Muscle layer of colon (tissue), 2 donors: Measurements from ENCODE around the gene DHRS13.

ENCODE experiments used
- H3K27ac ChIP-seq: one replicate; pipeline ENCODE4 v1.7.0; 2013; ENCODE audit warnings: low read depth, mild to moderate bottlenecking, low read length, moderate library complexity
- H3K27me3 ChIP-seq, 2 donors: one replicate each; pipeline ENCODE4 v1.7.0; 2013; ENCODE audit warnings: low read length in 2 of 2, mild to moderate bottlenecking in 2 of 2; ENCODE audit not compliant: insufficient read depth in 2 of 2, control insufficient read depth in 1 of 2
- H3K36me3 ChIP-seq: one replicate; pipeline ENCODE4 v1.7.0; 2013; ENCODE audit warnings: mild to moderate bottlenecking, low read length; ENCODE audit not compliant: insufficient read depth
- H3K4me1 ChIP-seq: one replicate; pipeline ENCODE4 v1.7.0; 2013; ENCODE audit warnings: mild to moderate bottlenecking, low read length; ENCODE audit not compliant: insufficient read depth
- H3K4me3 ChIP-seq, 2 donors: one replicate each; pipeline ENCODE4 v1.7.0; 2013; ENCODE audit warnings: low read length in 2 of 2, low read depth in 1 of 2, mild to moderate bottlenecking in 1 of 2, moderate library complexity in 1 of 2
- H3K9ac ChIP-seq: one replicate; pipeline ENCODE4 v1.7.0; 2013; ENCODE audit warnings: low read length
- H3K9me3 ChIP-seq: one replicate; pipeline ENCODE4 v1.7.0; 2013; ENCODE audit warnings: mild to moderate bottlenecking, low read length
- donor health status: abdominal sarcoma.
- donor health status: Adenocarcinoma of cecum.

Gene DHRS13, protein sequence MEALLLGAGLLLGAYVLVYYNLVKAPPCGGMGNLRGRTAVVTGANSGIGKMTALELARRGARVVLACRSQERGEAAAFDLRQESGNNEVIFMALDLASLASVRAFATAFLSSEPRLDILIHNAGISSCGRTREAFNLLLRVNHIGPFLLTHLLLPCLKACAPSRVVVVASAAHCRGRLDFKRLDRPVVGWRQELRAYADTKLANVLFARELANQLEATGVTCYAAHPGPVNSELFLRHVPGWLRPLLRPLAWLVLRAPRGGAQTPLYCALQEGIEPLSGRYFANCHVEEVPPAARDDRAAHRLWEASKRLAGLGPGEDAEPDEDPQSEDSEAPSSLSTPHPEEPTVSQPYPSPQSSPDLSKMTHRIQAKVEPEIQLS

DNA sequence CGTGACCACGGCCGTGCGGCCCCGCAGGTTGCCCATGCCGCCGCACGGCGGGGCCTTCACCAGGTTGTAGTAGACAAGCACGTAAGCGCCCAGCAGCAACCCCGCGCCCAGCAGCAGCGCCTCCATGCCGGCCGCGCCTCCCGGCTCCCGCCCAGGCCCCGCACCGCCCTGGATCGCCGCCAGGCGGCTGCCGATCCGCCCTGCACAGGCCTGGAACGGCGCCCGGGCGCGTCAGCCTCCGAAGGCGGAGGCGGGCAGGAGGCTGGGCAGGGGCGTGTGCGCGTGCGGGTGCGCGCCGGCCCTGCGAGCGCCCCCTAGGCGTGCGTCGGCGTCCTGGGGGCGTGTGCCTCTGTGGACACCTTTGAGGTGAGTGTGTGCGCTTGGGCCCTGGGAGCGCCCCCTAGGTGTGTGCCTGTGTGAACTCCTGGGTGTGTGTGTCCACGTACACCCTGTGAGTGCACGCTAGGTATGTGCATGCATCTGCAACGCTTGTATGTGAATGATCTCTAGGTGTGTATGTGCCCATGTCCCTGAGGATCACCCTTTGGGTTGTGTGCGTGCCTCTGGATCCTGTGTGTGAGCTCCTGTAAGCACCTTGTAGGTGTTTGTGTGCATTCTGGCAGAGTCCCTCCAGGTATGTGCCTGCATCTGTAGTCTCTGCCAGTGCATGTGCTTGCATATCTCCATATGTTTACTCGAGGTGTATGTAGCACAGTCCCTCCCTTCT, at the start of gene DHRS13:
Gene DHRS13 (minus strand): TSS at position 261 of the 727 bp plus-strand sequence. CDS start 135 bp downstream, at position 126.
- Histone ChIP-seq H3K9ac (peak within 1 kb of the TSS; percentile 14), H3K4me3 (peak within 1 kb of the TSS; percentile 44 to 58), H3K9me3 (no peaks in the 10 kb centered on the region), H3K27me3 (no peaks in the 10 kb centered on the region), H3K4me1 (peaks cover 30% of the 10 kb centered on the region), H3K36me3 (peaks cover 18% of the 10 kb centered on the region), H3K27ac (peak within 1 kb of the TSS; percentile 57)

DNA sequence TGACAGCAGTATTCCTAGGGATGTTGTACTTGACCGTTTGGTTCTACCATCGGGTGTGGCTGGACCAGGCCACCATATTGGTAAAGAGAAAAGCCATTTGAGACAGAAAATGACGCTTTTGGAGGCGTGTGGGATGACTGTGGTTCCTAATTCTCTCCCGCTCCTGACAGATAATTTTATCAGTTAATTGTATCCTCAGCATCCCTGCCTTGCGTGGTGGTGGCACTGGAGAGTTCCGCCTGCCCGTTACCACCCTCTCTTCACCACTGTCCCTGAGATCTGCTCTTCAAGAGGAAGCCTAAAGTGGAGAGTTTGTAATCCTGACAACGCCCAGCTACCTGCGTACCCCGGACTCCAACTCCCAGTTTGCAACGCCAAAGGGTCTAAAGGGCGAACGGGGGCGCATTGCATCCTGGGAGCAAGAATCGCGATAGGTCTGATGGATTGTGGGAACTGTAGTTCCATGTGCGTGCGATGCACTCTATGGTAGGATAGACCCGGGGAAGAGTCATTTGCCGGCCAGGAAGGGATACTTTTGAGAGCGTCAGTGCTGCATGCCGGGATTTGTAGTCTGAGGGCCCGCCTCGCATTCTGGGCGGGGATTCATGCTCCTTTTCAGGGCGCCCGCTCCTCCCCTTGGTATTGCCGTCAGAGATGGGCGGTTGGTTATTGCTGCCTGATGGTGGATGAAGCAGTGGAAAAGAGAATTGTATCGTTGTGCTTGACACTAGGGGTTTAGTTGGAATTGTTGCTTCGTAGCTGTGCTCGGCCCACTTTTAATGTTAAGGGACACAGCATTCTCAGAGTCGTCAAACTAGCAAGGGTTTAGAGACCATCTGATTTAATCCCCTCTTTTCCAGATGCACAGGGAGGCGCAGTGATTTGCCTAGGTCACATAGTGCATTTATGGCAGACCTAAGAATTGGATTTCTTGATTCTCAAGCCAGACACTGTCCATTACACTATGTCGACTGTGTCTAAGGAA, 49.4 kb upstream of the DHRS13 start:
- Histone ChIP-seq H3K27ac (peak overlapping the region; percentile 96), H3K27me3 (no peaks in the 10 kb centered on the region), H3K36me3 (no peaks in the 10 kb centered on the region), H3K9me3 (no peaks in the 10 kb centered on the region), H3K9ac (peak overlapping the region; percentile 89), H3K4me3 (peak overlapping the region; percentile 72 to 99), H3K4me1 (peaks cover 27% of the 10 kb centered on the region)

DNA sequence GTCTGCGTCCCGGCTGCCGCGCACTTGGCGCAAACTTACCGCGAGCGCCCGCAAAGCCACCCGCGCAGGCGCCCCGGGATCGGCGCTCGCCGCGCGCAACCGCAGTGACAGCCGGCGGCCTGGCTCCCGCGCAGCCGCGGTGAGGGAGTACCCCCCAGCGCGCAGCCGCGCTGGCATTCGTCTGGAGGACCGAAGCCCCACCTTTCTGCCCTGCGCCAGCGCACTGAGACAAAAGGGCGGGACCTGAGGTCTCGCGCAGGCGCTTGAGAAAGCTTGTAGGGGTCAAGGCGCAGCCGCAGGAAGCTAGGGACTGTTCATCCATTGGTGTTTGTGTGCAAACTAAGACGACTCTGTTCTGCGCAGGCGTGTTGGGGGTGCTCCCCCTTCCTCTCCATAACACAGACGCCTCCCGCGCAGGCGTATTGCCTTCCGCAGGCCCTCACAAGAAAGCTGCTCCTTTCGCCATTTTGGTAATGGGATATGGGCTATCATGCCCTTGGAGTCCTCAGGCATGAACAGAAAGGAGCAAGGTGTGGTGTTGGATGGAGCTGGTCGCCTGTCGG, 48.6 kb upstream of the DHRS13 start, which contains the start of gene PHF12:
Gene PHF12 (minus strand): TSS at position 91 of the 563 bp plus-strand sequence. CDS start 558 bp downstream, outside the sequence.
- Histone ChIP-seq H3K27me3 (no peaks in the 10 kb centered on the region), H3K4me3 (peak within 1 kb of the TSS; percentile 72 to 99), H3K4me1 (peaks cover 35% of the 10 kb centered on the region), H3K36me3 (no peaks in the 10 kb centered on the region), H3K9me3 (no peaks in the 10 kb centered on the region), H3K9ac (peak within 1 kb of the TSS; percentile 89), H3K27ac (peak within 1 kb of the TSS; percentile 96)

DNA sequence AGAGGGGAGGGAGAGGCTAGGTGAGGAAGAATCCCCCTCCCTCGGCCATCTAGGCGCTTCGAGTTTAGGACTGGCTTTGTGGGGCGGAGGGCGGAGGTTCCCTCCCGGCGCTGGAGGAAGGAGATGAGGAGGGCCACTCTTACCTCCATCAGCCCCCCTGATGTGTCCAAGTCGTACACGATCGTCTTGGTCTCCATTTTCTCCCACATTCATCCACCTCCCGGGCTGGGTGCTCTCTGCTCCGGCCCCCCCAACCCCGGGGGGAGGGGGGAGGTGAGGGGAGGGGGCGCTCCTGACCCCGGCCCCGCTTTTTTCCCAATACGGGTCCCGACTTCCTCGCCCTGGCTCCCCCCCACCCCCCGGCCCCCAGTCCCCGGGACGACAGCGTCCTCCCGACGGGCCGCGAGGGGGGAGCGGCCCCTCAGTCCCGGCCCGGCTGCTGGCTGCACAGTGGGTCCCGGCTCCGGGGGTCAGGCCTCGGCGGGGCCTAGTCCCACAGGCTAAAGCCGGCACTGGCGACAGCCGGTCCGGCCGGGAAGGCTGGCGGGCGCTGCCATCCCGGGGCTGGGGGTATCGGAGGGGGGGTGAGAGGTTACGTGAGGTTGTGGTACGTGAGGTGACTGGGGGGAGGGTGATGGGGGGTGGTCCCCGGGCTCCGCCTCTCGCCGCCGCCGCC, 48.0 kb upstream of the DHRS13 start:
- Histone ChIP-seq H3K36me3 (no peaks in the 10 kb centered on the region), H3K4me3 (peak overlapping the region; percentile 72 to 87), H3K4me1 (peaks cover 41% of the 10 kb centered on the region), H3K9me3 (no peaks in the 10 kb centered on the region), H3K27ac (peak overlapping the region; percentile 95), H3K27me3 (no peaks in the 10 kb centered on the region), H3K9ac (peak overlapping the region; percentile 76)

DNA sequence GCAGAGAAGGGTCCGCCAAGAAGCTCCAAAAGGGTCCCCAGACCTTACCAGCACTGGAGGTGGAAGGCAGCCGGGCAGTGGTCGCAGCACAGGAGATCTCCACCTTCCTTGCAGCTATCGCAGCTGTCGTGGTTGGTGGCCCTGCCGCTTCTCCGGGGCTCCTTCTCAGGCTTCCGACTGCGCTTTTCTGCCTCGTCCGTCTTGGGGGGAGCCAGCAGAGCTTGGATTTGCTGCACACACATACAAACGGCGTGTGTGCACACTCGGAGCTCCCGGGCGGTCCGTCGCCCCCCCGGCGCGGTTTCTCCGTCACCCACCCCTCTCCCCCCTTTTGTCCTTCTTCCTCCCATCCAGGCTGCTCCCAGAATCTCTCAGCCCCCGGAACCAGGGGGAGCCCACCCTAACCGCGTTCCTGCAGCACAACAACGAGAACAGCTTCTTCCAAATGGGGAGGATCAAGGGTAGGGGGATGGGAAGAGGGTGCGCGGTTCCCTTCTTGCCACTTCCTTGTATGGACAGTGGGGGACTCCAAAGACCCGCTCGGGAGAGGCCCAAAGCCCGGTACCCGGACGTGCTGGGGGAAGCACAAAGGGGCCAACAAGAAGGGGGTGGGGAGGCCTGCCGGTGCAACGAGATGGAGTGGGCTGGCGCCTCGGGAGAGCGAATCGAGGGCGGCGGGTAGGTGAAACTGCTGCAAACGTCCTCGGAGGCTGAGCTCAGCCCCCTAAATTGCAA, 47.3 kb upstream of the DHRS13 start:
- H3K4me3 ChIP-seq = peak overlapping the region; percentile 72 to 87
- no peaks in the 10 kb centered on the region for H3K36me3 ChIP-seq
- no peaks in the 10 kb centered on the region for H3K9me3 ChIP-seq
- peaks cover 48% of the 10 kb centered on the region for H3K4me1 ChIP-seq
- peak overlapping the region; percentile 76 for H3K9ac ChIP-seq
- peak overlapping the region; percentile 95 for H3K27ac ChIP-seq
- H3K27me3 ChIP-seq = no peaks in the 10 kb centered on the region

DNA sequence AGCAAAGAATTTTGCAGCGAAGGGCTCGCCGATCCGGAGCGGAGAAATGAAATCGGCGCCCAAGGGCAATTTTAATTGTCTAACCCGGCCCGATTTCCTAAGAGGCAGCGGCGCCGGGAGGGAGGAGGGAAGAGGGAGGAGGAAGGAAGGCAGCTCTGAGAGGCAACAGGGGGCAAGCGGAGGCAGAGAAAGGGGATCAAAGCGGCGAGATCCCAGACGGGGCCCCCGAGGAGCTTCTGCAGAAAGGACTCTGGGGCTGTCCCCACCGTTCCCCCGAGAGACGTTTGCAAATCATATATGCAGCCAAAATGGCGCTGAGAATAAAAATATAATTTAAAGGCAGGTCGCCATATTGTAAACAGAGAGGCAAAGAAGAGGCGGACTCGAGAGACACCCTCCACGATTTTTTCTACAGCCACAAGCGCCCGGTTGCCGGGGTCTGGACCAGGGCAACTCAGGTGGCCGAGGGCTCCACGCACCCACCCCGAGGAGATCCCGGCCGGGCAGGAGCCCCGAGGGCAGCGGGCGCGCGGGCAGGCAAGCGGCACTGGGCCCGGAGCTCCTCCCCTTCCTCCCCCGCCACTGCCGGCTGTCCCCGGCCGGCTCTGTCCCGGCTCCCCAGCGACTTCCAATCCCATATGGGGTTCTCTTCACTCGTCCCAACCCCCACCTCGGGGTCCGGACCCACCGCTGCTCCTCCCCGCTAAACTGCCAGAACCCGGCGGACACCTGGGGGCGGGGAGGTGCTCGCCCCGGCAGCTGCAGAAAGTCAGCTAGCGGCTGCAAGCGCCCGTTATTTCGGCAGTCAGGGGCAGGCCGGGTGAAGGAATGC, 46.5 kb upstream of the DHRS13 start:
- peak overlapping the region; percentile 76 for H3K9ac ChIP-seq
- H3K4me1 ChIP-seq = peaks cover 54% of the 10 kb centered on the region
- no peaks in the 10 kb centered on the region for H3K36me3 ChIP-seq
- H3K4me3 ChIP-seq = peak overlapping the region; percentile 72 to 87
- no peaks in the 10 kb centered on the region for H3K9me3 ChIP-seq
- peak overlapping the region; percentile 95 for H3K27ac ChIP-seq
- no peaks in the 10 kb centered on the region for H3K27me3 ChIP-seq

DNA sequence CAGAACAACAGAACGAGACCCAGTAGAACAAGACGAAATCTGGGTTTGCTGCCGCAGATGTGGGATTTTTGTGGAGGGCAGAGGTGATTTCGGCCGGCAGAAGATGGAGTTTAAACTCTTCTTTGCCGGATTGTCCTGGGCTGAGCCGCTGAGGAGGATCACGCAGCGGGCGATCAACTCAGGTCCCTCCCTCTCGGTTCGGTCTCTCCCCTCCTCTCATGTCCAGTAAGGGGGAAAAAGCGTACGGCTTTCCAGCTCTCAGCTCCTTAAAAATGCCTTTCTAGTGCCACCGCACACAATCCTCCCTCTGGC, 46.0 kb upstream of the DHRS13 start:
- H3K4me1 ChIP-seq = peaks cover 59% of the 10 kb centered on the region
- H3K9ac ChIP-seq = peak overlapping the region; percentile 74
- H3K27ac ChIP-seq = peak overlapping the region; percentile 95
- H3K27me3 ChIP-seq = no peaks in the 10 kb centered on the region
- H3K4me3 ChIP-seq = peak overlapping the region; percentile 72 to 87
- no peaks in the 10 kb centered on the region for H3K9me3 ChIP-seq
- H3K36me3 ChIP-seq = no peaks in the 10 kb centered on the region

DNA sequence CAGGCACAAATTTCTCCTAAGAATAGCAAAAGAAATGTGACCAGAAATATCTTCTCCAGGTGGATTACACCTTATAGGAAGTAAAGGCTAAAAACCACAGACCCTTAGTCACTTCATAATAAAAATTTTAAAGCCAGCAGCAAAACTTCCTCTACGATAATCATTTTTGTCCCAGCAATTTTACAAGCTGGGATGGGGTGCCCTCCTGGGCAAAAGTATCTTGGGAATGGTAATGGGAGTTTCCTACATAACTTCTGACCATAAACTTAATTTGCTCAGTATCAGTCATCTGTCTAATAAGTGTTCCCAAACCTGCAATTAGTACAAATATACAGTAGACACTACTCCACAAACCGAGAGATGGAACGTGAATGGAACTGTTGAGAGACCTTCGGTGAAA, 45.5 kb upstream of the DHRS13 start:
- peak overlapping the region; percentile 72 to 87 for H3K4me3 ChIP-seq
- H3K9ac ChIP-seq = peak overlapping the region; percentile 74
- no peaks in the 10 kb centered on the region for H3K9me3 ChIP-seq
- no peaks in the 10 kb centered on the region for H3K27me3 ChIP-seq
- no peaks in the 10 kb centered on the region for H3K36me3 ChIP-seq
- H3K27ac ChIP-seq = peak overlapping the region; percentile 95
- H3K4me1 ChIP-seq = peaks cover 54% of the 10 kb centered on the region

DNA sequence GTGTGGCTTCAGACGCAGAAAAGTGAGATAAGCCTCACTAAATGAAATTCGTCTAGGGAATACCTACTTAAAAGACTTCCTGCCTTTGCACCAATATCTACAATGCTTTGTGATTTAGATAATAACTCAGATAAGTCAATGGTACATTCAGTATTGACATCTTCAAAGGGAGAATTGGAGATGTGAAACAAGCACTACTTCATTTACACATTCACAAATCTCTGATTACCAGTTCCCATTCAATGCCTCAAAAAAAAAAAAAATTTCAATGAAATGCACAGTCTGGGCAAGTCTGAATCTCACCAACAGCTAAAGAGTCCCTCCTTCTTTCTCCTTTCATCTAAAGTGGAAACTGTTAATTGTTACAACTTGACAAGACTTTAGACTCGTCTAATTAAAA, 44.8 kb upstream of the DHRS13 start:
- peak overlapping the region; percentile 95 for H3K27ac ChIP-seq
- H3K9me3 ChIP-seq = no peaks in the 10 kb centered on the region
- peak overlapping the region; percentile 74 for H3K9ac ChIP-seq
- no peak overlapping the region for H3K4me3 ChIP-seq
- no peaks in the 10 kb centered on the region for H3K27me3 ChIP-seq
- peaks cover 4% of the 10 kb centered on the region for H3K36me3 ChIP-seq
- peaks cover 47% of the 10 kb centered on the region for H3K4me1 ChIP-seq
